GM18520 (cell line): ENCODE results near the gene OGA.

Experiments
- ATAC-seq: cut with Tn5 transposase; IDR thresholded peaks from one replicate; pipeline ENCODE4 v1.9.1; 2021; ENCODE audit not compliant: unreplicated experiment

OGA gene

DNA sequence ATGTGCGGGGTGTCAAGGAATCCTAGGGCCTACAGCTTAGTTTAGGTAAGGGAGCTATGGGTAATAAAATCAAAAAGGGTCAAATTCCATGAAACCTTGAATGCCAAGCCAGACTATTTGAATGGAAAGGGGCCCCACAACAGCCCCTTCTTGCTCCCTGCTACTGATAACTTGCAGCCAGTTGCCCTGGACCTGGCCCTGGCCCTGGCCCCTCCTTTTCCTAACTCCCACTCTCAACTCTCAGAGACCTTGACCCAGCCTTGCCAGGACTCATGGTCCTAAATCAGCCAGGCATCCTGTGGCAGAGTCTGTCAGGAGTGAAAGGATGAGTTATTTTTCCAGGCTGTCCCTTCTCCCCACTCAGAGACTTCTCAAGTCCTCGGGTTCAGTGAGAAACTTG lies 19.5 kb upstream of the OGA start:
- no peak for ATAC-seq

DNA sequence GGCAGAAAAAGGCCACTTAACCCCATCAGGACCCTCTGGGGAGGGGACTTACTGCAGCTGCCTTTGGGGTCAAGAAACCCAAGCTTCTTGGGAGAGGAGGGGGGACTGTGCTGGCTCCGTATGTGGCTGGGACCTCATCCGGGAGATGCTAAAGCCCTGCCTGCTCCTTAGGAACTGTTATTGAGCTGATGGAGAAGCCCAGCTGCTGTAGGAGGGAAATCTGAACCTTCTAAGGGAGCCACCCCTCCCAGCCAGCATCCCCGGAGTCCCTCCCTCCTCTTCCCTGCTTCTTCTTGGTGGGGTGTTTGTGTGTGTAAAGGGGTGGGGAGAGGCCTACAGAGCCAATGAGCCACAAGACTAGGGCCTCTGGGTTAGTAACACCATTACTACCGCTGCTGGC lies 17.1 kb upstream of the OGA start:
- ATAC-seq: no peak

- ATAC-seq: no peak
Measured at GRCh38 chr10:101834341-101834740, 16.1 kb upstream of the OGA start.

DNA sequence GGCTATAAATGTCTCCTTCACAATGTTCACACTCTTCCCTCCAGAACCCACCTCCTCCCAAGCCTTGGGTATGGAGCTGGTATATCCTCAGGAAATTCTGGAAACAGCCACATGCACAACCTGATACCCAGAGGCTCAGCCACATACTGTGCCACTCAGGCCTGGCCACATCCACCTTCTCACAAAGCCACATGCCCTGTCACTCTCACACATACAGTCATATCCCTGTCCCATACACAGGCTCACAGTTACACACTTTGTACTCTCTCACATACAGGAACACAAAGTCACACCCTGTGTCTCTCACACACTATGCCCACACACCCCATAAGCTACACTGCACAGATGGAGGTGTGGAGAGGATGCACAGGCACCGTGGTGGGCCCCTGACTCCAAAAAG lies 15.2 kb upstream of the OGA start:
- ATAC-seq: no peak

- no peak for ATAC-seq
Measured at GRCh38 chr10:101832325-101832771, 14.1 kb upstream of the OGA start.

DNA sequence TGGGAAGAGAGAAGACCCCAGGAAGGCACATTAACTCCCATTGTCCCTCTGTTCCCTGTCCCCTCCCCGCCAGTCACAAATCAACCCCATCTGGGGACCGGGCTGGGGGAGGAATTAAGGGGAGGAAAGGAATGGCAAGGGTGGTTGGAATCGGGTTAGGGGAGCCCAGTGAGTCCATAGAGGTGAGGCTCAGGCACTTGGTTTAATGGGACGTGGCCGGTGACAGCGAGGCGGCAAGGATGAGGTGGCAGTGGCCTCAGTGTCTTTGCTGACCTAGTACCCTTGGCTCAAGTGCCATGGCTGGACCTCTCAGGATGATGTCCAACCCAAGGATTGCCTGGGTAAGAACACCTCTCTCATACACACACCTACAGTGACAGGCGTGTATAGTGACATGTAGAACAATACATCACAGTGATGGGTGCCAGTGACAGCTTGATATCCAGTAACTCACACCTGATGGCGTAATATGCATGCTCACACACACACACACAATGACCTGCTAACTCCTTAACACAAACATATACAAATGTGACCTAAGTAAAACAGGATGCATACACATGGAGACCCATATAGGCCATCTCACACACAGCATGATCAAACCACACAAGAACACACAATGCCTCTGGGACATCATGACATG lies 13.0 kb upstream of the OGA start:
- ATAC-seq: no peak

DNA sequence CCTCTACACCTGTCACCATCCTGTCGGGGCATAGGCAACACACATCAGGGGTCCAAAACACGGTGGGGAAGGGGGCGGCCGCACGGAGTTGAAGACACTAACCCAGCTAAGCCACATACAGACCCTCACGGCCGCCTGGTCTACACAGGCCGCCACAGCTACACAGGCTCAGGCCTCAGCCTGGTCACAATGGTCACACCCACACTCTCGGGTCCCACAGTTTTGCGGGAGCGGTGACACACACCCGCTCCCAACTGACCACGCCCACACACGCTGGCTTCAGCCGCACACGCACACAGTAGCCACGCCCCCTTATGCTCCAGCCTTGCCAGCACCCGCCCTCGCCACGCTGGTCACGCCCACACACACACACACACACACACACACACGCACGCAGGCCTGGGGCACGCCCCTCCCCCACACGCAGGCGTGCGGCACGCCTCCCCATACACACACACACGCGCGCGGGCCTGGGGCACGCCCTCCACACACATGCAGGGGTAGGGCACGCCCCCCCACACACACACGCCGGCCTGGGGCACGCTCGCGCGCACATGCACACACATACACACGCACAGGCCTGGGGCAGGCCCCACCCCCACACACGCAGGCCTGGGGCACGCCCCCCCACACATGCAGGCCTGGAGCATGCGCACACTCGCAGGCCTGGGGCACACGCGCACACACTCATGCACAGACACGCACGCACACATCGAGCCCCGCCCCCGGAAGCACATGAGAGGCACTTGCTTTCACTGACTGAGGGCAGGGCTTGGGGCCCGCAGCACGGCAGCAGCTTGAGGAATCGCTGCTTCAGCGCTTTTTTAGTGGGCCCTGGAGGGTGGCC lies 12.3 kb upstream of the OGA start:
- ATAC-seq: peak; percentile 54

GRCh38 chr10:101829561-101830315 lies 11.5 kb upstream of the OGA start:
- ATAC-seq: peak; percentile 4

DNA sequence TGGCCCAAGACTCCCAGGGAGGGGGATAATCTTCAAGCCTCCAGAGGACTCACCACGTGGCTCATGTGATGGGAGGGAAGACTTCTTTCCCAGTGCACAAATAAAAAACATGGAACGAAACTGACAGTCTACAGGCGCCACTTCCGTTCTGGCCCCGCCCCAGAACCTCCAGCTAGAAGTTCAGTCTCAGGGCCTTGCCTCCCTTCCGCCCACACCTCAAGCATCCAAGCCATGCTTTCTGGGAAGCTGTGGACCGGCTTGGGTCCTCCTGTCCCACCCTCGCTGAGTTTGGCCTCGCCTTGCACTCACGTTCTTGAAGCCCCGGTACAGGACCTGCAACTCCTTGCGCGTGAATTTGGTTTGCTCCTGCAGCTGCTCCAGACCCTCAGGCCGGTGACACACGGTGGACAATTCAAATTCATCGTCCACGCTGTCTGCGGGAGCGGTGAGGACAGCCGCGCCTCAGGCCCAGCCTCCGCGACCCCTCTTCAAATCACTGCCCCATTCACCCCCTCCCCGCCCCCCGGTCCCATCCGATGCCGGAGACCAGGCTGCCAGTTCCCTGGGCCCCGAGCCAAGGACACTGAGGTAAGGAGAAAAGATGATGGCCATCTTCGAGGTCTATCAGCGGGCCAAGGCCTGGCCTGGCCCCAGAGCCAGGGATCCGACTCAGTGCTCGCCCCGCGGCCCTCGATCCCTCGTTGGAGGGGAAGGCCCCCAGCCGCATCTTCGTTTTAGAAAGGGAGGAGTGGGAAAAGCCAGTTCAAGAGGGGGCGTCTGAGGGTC lies 10.7 kb upstream of the OGA start:
- ATAC-seq: no peak

DNA sequence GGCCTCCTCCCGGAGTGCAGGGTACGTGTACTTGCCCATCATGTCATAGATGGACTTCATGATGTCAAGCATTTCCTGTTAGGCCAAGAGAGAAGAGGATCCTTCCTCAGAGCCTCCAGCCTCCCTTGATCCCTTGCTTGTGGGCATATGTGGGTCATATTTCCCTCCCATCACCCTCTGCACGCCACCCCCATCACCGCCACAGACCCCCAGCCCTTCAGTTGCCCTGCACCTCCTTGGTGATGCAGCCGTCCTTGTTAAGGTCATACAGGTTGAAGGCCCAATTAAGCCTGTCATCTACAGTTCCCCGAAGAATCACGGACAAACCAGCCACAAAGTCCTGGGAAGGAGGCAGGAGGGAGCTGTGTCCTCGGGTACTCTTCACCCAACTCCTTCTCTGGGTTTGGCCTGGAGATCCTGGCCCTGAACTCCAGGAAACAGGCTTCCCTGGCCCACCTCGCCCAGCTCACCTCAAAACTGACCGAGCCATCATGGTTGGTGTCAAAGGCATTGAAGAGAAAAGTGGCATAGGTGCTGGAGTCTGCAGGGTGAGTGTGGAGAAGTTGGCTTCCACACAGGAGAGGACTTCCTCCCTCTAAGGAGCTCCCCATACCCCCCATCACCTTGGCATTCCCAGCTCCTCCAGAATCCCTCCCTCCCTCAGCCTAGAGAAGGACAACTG lies 9.8 kb upstream of the OGA start:
- no peak for ATAC-seq

- no peak for ATAC-seq
Measured at GRCh38 chr10:101826852-101827434, 8.7 kb upstream of the OGA start.

- ATAC-seq: no peak
Measured at GRCh38 chr10:101824736-101825135, 6.5 kb upstream of the OGA start.

DNA sequence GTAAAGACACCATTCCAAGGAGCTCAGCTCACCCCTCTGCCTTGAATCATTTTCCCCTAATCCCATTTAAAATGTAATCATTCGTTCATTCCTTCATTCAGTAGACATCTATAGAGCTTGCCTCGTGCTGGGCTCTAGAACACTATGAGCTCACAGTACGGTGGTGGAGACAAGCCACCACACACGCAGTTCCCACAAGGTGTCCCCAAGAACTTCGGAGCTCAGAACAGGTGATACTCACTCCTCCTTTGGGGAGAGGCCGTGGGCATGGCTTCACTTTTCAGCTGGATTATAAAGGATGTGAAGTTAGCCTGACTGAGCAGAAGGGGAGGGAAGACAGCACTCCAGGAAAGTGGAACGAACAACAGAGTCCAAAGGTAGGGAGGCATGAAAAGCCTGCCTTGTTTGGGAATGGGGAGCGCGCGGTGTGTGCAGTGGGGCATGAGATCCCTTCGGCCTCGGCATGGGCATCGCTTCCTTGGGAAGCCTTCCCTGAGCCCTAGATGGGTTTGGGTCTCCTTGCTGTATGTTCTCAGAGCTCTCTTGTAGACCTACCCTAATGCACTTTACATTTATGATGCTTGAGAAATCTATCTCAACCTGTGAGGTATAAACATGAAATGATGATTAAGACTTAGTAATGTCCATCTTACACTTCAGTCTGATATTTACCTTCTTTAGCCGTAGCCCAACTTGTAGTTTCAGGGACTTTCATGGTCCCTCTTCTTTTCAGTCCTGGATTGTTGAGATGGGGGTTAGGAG lies 809 bp upstream of the OGA start:
- peak; percentile 2 for ATAC-seq

- ATAC-seq: no peak
Measured at GRCh38 chr10:101817337-101818118, 716 bp downstream of the OGA start.

DNA sequence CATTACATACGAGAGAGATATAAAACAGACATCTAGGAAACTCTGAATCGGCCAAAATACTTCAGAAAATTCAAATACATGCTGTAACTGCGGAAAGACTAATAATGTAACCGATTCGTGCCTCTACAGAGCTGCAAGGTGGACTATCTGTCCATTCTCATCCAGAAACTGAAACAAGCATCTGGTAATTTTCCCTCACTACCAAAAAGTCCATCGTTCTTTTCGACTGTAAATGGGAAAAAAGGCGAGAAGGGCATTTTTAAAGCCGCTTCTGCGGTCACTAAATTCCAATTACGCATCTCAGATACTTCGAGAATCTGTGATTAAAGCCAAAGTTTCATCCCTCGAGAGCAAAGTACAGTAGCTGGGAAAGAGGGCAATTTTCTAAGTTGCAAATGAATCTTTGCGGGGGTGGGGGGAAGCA lies 1.3 kb downstream of the OGA start:
- no peak for ATAC-seq

DNA sequence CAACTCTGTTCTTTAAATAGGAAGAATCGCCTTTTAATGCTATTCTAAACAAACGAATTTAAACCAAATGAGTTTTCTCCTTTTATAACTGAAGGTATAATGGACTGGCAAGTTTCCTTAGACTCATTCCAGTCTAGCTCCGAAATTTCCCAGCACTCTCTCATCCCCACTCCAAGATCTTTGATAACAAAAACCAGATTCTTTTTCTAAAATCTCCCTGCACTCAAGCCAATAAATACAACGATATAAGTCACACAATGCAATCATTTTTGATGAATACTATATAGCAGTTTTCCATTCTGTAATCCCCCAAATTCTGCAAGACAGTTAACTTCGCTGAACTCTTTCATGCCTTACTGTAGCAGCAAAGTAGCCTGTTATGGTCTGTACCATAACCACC lies 1.9 kb downstream of the OGA start:
- no peak for ATAC-seq

- ATAC-seq: no peak
Measured at GRCh38 chr10:101814466-101815071, 3.7 kb downstream of the OGA start.

DNA sequence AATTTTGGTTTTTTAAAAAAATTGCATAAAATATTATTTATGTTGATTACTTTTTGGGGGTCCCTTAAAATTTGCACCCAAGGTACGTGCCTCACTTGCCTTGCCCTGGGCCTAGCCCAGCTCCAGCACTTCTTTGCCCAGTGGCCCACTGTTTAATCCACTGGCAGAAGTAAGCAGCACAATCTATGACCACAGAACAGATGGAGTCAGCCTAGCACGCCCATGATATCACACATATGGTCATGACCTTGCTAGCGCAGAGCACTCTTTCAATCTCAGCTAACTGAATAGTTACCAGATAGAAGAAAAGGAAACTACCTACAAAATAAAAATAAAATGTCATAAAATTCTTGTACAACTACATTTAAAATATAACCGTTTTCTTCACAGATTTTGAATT lies 5.6 kb downstream of the OGA start:
- ATAC-seq: no peak
